GM21423 (cell line): ENCODE measurements around the gene INTS7.
"Not testable (repeated sequence)": the region's sequence is repeated elsewhere in the genome, so short reads cannot be mapped to it uniquely, and the experiment has no call there.

Experiments used
- ATAC-seq: cut with Tn5 transposase; IDR thresholded peaks from one replicate; pipeline ENCODE4 v1.9.1; 2021; ENCODE audit warnings: mild to moderate bottlenecking, moderate library complexity; ENCODE audit not compliant: unreplicated experiment

The INTS7 gene

GRCh38 chr1:211937422-211937821, 97.9 kb downstream of the INTS7 start:
- not testable (repeated sequence) for ATAC-seq

GRCh38 chr1:211935448-211935970, 99.8 kb downstream of the INTS7 start:
- ATAC-seq = peak; percentile 66

- ATAC-seq = no peak
Observed at GRCh38 chr1:211933946-211934714, 101.2 kb downstream of the INTS7 start.

GRCh38 chr1:211932933-211933254, 102.5 kb downstream of the INTS7 start:
- ATAC-seq = no peak

GRCh38 chr1:211932231-211932932, 103.0 kb downstream of the INTS7 start:
- no peak for ATAC-seq

GRCh38 chr1:211929683-211930082, 105.7 kb downstream of the INTS7 start:
- ATAC-seq = no peak

- ATAC-seq = no peak
Observed at GRCh38 chr1:211928993-211929637, 106.2 kb downstream of the INTS7 start.

- no peak for ATAC-seq
Observed at GRCh38 chr1:211928290-211928801, 107.0 kb downstream of the INTS7 start.

- ATAC-seq = no peak
Observed at GRCh38 chr1:211925016-211925415, 110.3 kb downstream of the INTS7 start.

- ATAC-seq = no peak
Observed at GRCh38 chr1:211924256-211924655, 111.1 kb downstream of the INTS7 start.

- no peak for ATAC-seq
Observed at GRCh38 chr1:211923095-211923494, 112.3 kb downstream of the INTS7 start.

GRCh38 chr1:211921579-211922095, 113.7 kb downstream of the INTS7 start:
- ATAC-seq = no peak

- ATAC-seq = no peak
Observed at GRCh38 chr1:211920602-211921226, 114.6 kb downstream of the INTS7 start.

GRCh38 chr1:211920141-211920572, 115.2 kb downstream of the INTS7 start:
- ATAC-seq = no peak

- ATAC-seq = no peak
Observed at GRCh38 chr1:211918843-211919414, 116.4 kb downstream of the INTS7 start.

- ATAC-seq = not testable (repeated sequence)
Observed at GRCh38 chr1:211916458-211916857, 118.9 kb downstream of the INTS7 start.

GRCh38 chr1:211915924-211916323, 119.4 kb downstream of the INTS7 start:
- ATAC-seq = no peak

- no peak for ATAC-seq
Observed at GRCh38 chr1:211912844-211913432, 122.4 kb downstream of the INTS7 start.

GRCh38 chr1:211912038-211912437, 123.3 kb downstream of the INTS7 start:
- ATAC-seq = no peak

GRCh38 chr1:211910913-211911485, 124.4 kb downstream of the INTS7 start:
- no peak for ATAC-seq
